UCSD-AML1 (cell line): ENCODE data around the gene LHFPL3.

Source experiments
- DNase-seq: peaks from one replicate; lab custom pipeline; 2025; ENCODE audit not compliant: unreplicated experiment; lab: John Stamatoyannopoulos, UW

Gene LHFPL3

GRCh38 chr7:104367926-104368325 lies 39.5 kb downstream of the LHFPL3 start:
- DNase-seq: no peak

GRCh38 chr7:104371216-104371979 lies 43.0 kb downstream of the LHFPL3 start:
- DNase-seq: no peak

DNA sequence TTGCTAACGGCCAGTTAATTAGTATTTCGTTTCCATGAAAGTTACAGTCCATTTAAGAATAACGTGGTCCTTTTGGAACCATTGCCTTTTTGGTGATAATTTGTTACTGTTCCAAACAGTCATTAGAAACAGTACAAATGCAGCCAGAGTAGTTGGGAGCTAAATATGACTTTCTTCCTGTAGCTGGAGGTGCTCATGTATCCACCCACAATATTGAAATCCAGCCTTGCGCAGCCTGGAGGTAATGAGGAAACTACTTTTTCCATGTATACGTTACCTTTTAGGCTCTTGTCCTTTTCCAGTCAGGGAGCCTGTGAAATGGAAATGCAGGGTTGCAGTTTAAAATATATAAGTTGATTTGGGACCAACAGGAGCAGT lies 43.6 kb downstream of the LHFPL3 start:
- DNase-seq: no peak

DNA sequence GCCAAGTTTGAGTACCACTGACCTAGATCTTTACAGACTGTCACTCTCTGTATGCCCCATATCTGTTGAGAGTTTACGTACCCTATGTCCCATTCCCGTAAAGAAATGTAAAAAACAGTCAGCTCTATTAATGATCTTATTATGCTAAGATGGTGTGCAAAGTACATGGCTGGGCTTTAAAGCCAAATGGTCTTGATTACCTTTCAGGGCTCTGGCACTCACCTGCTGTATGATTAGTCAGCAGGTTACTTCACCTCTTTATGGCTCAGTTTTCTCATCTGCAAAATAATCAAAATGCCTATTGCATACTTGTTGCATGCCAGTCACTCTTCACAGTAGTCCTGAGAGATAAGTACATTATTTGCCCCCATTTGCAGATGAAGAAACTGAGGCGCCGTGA lies 54.2 kb downstream of the LHFPL3 start:
- DNase-seq: no peak

GRCh38 chr7:104386943-104387342 lies 58.5 kb downstream of the LHFPL3 start:
- no peak for DNase-seq

DNA sequence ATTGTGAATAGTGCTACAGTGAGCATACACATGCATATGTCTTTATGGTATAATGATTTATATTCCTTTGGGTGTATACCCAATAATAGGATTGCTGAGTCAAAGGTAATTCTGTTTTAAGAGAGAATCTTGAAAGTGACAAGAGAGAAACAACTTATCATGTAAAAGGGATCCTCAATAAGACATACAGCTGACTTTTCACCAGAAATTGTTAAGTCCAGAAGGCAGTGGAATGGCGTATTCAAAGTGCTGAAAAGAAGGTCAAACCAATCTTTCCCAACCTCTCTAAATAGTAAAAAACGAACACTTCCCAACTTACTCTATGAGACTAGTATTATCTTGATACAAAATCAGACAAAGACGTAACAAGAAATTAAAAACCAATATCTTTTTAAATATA lies 59.8 kb downstream of the LHFPL3 start:
- DNase-seq: no peak

DNA sequence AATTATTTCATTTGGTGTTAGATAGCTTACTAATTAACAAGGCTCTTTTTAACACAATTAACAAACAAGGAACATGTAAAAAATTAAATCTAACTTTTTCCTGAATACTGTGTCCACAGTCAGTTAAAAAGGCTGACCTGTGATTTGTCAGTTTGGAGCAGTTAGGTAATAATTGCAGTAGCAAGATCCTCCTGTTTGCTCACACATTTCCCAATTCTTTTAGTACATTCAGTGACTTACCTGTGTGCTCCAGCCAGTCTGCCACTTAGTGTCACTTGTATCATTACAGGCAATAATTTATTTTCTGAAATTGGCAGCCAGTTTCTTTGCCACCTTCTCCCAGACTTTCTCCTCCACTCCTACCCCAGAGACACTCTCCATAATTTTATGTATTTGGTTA lies 66.8 kb downstream of the LHFPL3 start:
- DNase-seq: no peak

DNA sequence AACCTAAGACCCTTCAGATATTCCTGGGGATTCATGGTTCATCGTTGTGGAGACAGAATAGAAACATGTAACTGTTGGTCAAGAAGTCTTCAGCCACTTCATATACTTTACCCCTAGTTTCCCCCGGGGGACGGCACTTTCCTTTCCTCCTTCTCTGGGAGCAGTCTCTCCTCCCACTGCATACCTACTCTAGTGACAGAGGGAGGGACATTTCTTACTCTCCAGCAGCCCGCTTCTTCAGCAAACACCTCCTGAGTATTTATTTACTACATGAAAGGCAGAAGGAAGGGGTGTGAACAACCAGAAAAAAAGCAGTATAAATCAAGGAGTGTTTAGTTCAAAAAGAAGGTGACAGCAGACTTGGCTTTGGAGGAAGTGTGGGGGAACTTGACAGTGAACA lies 69.0 kb downstream of the LHFPL3 start:
- no peak for DNase-seq

GRCh38 chr7:104408371-104408770 lies 80.0 kb downstream of the LHFPL3 start:
- no peak for DNase-seq

- DNase-seq: no peak
Measured at GRCh38 chr7:104410742-104411141, 82.3 kb downstream of the LHFPL3 start.

DNA sequence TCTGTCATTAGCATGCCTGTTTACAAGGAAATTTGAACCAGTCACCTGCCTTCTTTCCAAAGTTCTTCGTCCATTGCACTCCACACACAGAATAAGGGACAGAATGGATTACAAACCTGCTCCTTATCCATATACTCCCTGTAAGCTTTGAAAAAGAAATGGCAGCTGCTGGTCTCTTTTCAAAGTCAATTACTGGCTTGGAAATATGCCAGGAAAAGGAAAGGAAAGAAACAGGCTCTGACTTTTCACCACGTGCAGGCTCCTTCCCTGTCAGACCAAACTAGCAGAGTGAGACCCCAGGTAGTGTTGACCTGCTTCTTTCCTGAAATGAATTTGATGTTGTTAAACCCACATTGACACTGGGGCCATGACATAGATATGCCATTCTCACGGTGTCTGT lies 84.5 kb downstream of the LHFPL3 start:
- DNase-seq: no peak

DNA sequence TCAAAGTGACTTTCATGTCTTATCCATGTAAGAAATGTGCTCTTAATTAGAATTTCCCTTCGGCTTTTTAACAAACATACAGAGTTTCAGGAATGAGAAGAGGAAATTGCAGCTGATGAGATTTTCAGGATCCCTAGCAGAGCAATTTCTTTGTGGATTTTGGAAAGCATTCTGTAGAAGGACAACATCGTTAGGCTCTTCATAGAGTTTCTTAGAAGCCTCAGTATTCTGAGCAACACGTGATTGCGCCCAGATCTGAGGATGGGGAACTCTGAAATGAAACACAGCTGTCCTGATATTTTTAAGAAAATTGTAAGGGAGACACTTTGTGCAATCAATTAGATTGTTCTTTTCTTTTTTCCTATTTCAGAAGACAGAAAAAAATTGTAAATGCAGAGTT lies 85.8 kb downstream of the LHFPL3 start:
- DNase-seq: no peak

DNA sequence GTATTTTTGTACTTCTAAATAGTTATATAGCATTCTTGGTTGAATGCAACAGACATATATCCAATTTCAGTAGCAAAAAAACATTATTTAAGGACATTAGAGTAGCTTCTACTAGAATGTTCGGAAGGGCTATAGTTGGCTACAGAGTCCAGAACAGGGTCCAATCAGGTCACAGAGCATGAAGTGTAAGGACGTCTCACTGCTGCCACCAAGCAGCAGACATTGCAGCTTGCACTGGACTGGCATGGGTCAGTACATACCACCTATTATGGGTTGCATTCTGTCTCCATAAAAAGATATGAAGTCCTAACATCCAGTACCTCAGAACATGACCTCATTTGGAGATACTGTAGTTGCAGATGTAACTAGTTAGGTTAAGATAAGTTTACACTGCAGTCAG lies 87.3 kb downstream of the LHFPL3 start:
- DNase-seq: no peak

DNA sequence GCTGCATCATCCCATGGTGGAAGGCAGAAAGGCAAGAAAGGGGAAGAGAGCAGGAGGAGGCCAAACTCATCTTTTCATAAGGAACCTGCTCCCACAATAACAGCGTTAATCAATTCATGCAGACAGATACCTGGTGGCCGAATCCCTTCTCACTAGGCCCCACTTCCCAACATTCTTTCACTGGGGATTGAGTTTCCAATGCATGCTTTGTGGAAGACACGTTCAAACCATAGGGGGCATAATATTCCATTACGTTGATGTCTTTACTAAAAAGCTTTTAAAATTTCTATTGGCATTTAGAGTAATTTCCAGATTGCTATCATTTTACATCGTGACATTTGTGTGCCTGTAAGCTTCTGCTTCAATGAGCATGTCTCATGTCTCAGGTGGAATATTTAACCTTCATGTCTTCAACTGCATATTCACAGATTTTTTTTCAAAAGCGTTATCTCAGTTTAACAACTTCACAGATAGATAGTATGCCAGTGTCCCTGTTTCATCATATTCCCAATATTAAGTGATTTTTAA lies 88.5 kb downstream of the LHFPL3 start:
- no peak for DNase-seq

- DNase-seq: no peak
Measured at GRCh38 chr7:104431930-104432329, 103.5 kb downstream of the LHFPL3 start.

DNA sequence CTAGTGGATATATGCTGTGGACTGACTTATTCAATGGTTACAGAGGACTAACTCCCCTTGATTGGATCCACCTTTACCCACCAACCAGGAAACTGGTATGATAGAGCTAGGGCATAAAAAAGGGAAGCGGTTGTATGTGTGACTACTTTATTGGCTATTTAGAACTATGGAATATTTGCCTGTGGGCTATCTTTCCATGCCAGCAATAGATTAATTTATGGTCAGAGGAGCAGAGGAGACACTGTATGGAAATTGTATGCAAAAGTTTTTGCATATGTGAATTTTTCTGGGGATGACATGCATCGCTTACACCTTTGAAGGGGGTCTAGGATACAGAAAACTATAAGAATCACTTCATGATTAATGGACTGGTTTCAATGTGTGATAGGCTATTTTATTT lies 105.7 kb downstream of the LHFPL3 start:
- no peak for DNase-seq

- no peak for DNase-seq
Measured at GRCh38 chr7:104442481-104442880, 114.1 kb downstream of the LHFPL3 start.

DNA sequence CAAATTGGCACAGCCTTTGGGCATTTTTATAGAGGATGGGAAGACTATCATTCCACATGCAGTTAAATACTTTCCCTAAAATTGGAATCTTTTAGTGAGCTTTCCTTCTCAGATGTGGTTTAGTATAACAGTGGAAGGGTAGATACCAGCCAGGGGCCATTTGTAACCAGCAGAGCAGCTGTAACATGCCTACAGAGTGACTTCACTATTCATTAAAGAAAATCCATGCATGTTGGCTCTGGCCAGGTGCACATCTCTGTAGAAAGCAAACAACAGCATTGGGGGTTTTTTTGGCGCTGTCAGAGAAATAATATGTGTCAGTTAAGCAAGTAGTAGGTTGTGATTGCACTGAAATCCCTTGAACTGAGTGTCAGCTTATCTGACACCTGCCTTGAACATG lies 115.6 kb downstream of the LHFPL3 start:
- no peak for DNase-seq

DNA sequence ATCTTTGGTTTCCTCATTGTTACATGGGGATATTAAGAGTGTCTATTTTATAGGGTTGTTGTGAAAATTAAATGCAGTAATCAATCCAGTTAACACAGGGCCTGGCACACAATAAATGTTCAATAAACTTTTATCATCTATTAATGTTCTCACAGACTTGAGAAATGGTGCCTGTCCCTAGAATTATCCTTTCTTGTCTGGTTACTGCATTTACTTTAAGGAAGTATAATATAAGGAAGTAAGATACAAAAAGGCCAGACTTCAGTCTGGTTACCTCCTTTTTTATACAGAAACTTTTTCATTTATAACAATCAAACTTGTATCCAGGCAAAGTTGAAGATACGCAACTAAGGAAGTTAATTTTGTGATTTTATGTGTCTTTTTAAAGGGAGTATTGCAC lies 117.0 kb downstream of the LHFPL3 start:
- DNase-seq: no peak

DNA sequence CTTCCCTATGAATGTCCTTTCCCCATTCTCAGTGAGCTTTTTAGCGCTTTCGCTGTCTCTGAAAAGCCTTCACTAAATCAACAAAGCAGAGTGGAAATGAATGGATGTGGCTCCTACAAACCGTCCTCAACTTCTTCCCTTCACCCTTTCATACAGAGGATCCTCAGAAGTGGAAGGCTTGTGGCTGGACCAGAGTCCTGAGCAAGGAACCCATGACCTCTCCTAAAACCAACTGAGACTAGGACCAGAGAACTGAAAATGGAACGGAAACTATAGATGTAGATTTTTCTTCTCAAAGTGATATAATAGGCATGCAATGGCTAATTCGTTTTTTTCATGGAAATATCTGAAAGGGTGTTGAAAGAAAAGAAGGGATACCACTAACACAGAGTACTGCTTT lies 122.5 kb downstream of the LHFPL3 start:
- DNase-seq: no peak

- DNase-seq: no peak
Measured at GRCh38 chr7:104453190-104453589, 124.8 kb downstream of the LHFPL3 start.

- DNase-seq: no peak
Measured at GRCh38 chr7:104458875-104459274, 130.5 kb downstream of the LHFPL3 start.

DNA sequence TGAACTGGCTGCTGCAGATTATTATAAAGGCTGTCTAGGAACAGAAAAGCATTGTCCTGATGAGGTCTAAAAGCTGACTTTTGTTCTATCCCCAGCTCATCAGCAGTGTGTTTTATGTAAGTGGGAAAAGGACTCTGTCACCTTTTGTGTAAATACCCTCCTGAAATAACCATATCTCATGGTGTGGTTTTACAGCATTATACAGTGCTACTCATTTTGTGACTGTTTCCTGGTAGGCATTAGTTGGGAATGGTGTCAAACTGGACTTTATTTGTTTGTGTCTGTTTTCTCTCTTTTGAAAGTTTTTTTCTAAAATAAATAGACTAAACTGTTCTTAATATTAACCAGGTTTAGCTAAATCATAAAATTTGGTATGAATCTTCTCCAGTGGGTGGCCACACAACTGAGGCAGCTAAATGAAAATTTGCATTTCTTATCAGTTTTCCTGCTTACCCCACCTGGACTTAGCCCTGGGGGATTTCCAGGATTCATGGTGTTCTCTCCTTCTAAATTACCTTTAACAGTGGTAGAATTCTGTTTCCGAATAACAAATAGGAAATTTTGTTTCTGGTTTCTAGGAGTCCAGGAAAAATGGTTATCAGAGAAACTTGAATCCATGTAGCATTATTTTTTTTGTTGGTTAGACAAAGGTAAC lies 140.9 kb downstream of the LHFPL3 start:
- no peak for DNase-seq
